Measurements from ENCODE around the gene SH3BP5.

DNA sequence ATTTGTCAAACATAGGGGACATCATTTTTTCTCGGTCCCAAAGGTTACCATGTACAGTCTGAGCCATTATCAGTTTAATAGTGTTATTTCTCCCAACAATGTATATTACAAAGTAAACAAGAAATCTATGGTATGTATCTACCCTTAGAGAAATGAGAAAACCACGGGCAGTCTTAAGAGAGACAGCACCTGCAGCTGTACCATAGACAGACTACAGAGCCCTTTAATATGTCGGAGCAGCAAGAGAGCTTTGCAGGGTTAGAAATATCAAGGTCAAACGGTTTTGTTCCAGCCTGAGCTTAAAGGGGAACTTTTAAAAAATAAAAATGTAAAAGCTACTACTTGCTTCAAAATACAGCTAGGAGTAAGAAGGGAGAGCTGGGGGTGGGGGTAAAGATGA, 53.2 kb downstream of the SH3BP5 start:
- TF ChIP-seq CTCF (IDR thresholded peaks at IDR 0.05 in 2 of 3, conservative IDR thresholded peaks at IDR 0.05 in 1 of 3; ENCODE audit: borderline replicate concordance in 1 of 3, insufficient read depth in 1 of 3, low read depth in 2 of 3, low read length in 2 of 3) = no peak
- TF ChIP-seq CEBPB (IDR thresholded peaks at IDR 0.05; ENCODE audit: low read depth) = no peak
- no peak for TF ChIP-seq YY1 (IDR thresholded peaks at IDR 0.05; ENCODE audit: extremely low read depth, insufficient replicate concordance, low read depth, low read length)
- TF ChIP-seq SP1 (IDR thresholded peaks at IDR 0.05; ENCODE audit: low read depth) = no peak
- TF ChIP-seq ELF1 (IDR thresholded peaks at IDR 0.05; ENCODE audit: borderline replicate concordance, low read depth) = no peak
- no peak for TF ChIP-seq RAD21 (IDR thresholded peaks at IDR 0.05; ENCODE audit: low read depth)
- no peak for TF ChIP-seq POLR2A (IDR thresholded peaks at IDR 0.05; ENCODE audit: borderline replicate concordance, extremely low read depth, insufficient read depth, insufficient read length)
- TF ChIP-seq ZFX (IDR thresholded peaks at IDR 0.05) = no peak
- TF ChIP-seq POLR2AphosphoS5 (IDR thresholded peaks at IDR 0.05; ENCODE audit: low read depth, low read length) = no peak
